Fibroblast of skin of abdomen (primary cell): ENCODE results near the gene AGPS.
"Not testable (repeated sequence)": the region's sequence is repeated elsewhere in the genome, so short reads cannot be mapped to it uniquely, and the experiment has no call there.

ENCODE experiments used
- DNase-seq: peaks from one replicate; pipeline ENCODE4 v3.0.0-alpha.2; 2013

The AGPS gene

GRCh38 chr2:177474301-177474700, 81.7 kb downstream of the AGPS start:
- no peak for DNase-seq

DNA sequence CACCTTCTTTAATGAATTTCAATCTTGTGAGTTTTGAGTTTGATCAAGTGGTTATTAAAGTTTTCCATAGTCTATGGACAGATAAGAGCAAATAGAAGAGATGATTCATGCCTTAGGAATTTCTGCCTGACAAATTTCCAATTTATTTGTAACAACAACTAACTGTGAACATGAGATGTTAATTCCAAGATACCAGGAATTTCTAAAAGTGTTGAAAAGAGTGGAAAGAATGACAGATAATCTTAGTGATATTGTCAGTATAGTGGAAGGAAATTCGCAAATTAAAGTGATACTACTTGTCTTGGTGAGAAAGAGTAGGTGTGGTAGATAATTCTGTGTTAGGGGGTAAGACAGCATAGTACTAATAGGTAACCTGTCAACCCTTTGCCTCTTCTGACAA, 82.4 kb downstream of the AGPS start:
- peak; percentile 71 for DNase-seq

- no peak for DNase-seq
These were observed 84.3 kb downstream of the AGPS start for GRCh38 chr2:177476897-177477296.

DNA sequence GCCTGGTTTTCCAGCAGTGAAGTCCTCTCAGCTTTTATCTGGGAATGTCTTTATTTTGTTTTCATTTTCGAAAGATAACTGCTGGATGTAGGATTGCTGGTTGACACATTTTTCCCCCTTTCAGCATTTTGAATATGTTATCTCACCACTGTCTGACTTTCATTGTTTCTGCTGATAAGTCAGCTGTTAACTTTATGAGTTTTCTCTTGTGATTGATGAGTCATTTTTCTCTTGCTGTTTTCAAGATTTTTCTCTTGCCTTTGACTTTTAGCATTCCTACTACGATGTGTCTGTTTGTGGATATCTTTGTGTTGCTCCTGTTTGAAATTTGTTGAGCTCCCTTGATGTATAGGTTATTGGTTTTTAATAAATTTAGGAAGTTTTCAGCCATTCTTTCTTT, 85.5 kb downstream of the AGPS start:
- DNase-seq = no peak

GRCh38 chr2:177478907-177479306, 86.3 kb downstream of the AGPS start:
- DNase-seq = no peak

- DNase-seq = no peak
These were observed 89.6 kb downstream of the AGPS start for GRCh38 chr2:177482195-177482594.

- DNase-seq = no peak
These were observed 91.0 kb downstream of the AGPS start for GRCh38 chr2:177483531-177483930.

GRCh38 chr2:177484180-177484795, 91.7 kb downstream of the AGPS start:
- DNase-seq = peak; percentile 24

DNA sequence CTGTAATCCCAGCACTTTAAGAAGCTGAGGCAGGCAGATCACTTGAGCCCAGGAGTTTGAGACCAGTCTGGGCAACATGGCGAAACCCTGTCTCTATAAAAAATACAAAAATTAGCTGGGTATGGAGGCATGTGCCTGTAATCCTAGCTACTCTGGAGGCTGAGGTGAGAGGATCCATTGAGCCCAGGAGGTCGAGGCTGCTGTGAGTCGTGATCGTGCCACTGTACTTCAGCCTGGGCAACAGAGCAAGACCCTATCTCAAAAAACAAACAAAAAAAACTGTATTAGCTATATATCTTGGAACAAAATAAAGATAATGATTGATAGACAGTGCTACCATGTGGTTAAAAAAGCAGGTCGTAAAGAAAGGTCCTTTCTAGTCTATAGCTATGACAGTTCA, 93.1 kb downstream of the AGPS start:
- not testable (repeated sequence) for DNase-seq

GRCh38 chr2:177489719-177490301, 97.2 kb downstream of the AGPS start:
- DNase-seq = peak; percentile 42

DNA sequence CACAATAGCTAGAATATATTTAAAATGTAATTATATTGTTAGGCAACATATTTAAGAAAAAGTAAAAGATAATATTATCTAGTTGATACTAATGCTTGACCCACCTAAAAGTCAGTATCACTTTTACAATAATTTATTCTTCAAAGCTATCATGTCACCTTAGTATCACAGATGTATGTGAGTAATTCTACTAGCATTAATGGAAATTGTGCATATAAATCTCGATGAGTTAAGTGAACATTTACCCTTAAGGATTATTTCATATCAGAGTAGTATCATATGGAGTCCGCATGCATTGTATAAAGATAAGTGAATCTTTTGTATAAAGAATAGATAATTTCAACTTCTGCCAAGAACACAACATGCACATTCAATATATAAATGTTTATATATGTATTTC, 103.4 kb downstream of the AGPS start:
- DNase-seq = no peak

DNA sequence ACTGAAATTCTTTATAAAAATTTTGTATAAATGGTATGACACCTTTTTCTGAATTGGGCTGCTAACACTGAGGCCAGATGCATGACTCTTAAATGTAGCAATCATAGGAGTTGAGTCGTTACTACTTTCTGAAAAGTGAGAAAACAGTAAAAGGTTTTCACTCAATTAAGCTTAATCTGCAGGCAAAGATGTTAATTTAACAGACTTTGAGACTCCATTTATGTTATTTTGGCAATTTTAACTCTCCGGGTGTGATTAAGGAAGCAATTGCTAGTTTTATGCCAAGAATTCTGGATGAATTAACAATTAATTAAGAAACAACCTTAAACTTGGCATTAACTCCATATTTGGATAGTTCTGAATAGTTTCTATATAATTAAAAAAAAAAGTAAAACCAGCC, 104.3 kb downstream of the AGPS start:
- DNase-seq = no peak

GRCh38 chr2:177501186-177501585, 108.6 kb downstream of the AGPS start:
- no peak for DNase-seq

DNA sequence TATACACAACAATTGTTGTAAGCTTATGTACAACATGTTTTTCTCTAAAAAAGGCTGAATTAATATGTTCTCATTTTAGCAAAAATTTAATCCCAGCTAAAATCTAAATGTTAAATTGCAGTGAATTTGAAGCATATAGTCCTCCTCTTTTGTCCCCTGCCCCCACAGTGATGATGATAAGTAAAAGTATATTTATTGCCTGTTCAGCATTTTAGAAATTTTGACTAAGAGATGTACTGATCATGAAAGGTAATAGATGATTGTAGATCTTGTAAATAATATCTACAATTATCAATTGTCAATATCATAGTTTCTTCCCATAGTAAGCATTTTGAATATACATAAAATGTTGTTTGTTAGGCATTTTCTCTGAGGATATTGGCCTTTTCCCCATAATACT, 113.9 kb downstream of the AGPS start:
- DNase-seq = no peak

GRCh38 chr2:177506998-177507397, 114.4 kb downstream of the AGPS start:
- no peak for DNase-seq

DNA sequence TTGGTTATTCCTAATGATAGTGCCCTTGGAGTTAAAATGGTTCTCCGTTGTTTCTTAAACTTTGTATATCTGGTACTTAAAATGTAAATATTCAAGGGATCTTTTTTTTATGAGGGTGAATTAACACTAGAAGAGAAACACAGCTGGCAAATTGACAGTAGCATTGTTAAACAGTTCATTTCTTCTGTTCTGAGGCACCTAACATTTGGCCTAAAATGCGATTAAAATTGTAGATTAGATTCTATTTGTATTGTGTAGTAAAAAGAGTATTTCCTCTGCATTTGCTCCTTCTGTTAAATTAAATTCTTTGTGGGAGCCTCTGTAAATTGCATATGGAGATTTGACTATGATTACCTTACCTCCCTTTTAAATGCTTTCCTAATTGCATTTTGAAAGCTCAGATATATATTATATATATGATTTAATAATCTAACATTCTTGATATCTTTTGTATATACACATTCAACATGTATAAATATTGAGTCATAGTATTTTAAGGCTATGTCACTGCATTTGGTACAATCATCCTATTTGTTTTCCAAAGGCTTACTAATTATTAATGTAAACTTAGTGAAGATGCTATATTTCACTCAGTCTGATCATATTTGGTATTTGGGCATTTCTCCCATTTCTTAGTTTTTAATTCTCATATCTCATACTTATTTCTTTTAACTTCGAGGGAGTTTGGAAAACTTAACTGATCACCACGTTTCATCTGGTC, 124.4 kb downstream of the AGPS start:
- DNase-seq = no peak

DNA sequence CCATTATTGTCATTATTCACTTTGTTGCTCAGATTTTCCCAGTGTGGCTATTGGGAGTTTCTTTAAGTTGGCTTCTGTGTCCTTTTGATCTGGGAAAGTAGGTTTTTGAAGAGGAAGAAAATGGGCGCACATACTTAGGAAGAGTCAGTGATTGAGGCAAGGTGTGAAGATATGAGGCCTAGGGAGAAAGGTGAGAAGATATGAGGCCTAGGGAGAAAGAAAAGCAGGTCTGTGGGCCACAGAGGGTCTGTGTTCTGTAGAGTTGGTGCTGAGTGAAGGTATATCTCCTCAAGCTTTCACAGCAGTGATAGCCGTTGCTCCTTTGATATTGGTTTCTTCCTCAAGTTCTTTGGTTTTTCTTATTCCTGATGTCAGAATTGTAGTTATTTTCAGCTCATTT, 126.2 kb downstream of the AGPS start:
- no peak for DNase-seq

GRCh38 chr2:177519534-177520115, 127.1 kb downstream of the AGPS start:
- no peak for DNase-seq

GRCh38 chr2:177520324-177520723, 127.8 kb downstream of the AGPS start:
- no peak for DNase-seq

DNA sequence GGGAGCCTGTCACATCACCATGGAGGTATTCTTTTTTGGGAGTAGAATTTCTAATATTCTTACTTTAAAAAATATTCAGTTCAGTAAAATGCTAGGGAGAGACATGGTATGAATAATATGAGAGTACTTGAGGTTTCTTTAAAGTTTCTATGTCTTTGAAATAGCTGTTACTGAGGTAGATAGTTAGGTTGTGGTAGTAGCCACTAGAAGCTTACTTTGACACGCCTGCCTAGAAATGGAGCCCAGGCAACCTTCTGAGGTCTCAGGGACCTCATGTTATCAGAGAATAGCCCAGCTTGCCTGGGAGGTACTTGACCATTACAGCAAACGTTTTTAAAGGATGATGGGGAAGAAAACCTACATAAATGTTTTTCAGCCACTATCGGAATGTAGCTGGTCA, 131.2 kb downstream of the AGPS start:
- no peak for DNase-seq

GRCh38 chr2:177525351-177525924, 132.9 kb downstream of the AGPS start:
- no peak for DNase-seq

- DNase-seq = no peak
These were observed 135.9 kb downstream of the AGPS start for GRCh38 chr2:177528351-177528933.

DNA sequence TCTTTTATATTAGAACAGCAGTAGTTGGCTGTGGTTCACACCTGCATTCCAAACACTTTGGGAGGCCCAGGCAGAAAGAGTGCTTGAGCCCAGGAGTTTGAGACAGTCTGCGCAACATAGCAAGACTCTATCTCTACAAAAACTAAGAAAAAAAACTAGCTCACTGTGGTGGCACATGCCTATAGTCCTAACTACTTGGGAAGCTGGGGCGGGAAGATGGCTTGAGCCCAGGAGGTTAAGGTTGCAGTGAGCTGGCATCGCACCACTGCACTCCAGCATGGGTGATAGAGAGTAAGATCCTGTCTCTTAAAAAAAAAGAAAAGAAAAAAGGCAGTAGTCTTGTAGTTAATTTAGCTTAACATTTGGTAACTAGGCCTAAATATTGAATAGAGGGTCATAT, 136.6 kb downstream of the AGPS start:
- DNase-seq = no peak
